ENCODE data around the gene BCDIN3D. TPM values are rescaled to one million over a fixed set of nuclear protein-coding genes. Genes with fewer than 3 reads are reported as not detected.

The BCDIN3D gene
- polyA plus RNA-seq, 1 of the 3 experiments (the other 2 are of a cell fraction): 2.3 TPM

GRCh38 chr12:49827401-49828099, 15.4 kb downstream of the BCDIN3D start:
- H3K9me2 ChIP-seq: no peaks in the 10 kb centered on the region
- peak; percentile 85 for DNase-seq
- H3K4me2 ChIP-seq: peak overlapping the region; percentile 99
- peak overlapping the region; percentile 83 for H3K9ac ChIP-seq
- 5% methylated on average over 24 of the region's 38 CpGs for WGBS (ENCODE audit: low lambda C conversion rate)
- H3K9me3 ChIP-seq: no peaks in the 10 kb centered on the region
- peak overlapping the region; percentile 80 to 92; a peak in 3 of 4 replicates for H3K27ac ChIP-seq (ENCODE audit: low read depth in 2 of 2, low read length in 1 of 2)
- no peak overlapping the region for H2AFZ ChIP-seq (ENCODE audit: low read depth)
- peak; percentile 27 for TF ChIP-seq CHD2 (IDR thresholded peaks at IDR 0.05; ENCODE audit: low read length, partially characterized antibody)
- TF ChIP-seq GABPA (IDR thresholded peaks at IDR 0.05; ENCODE audit: low read depth): peak; percentile 80
- TF ChIP-seq FOXM1 (IDR thresholded peaks at IDR 0.05; ENCODE audit: low read depth): no peak
- TF ChIP-seq RAD21 (IDR thresholded peaks at IDR 0.05; ENCODE audit: low read length): no peak
- TF ChIP-seq NRF1 (IDR thresholded peaks at IDR 0.05; ENCODE audit: low read depth, low read length): peak; percentile 64
- 0 out of 2 replicates have a peak, but pooled peaks have one; percentile 5 for TF ChIP-seq TAF1 (IDR thresholded peaks at IDR 0.05; ENCODE audit: borderline replicate concordance, low read depth, low read length)
- H3K36me3 ChIP-seq (replicated peaks in 1 of 2; ENCODE audit: control insufficient read depth in 1 of 2, insufficient read depth in 2 of 2, low read length in 1 of 2): peaks cover 4 to 7% of the 10 kb centered on the region in 2 experiments
- H3F3A ChIP-seq (replicated peaks; ENCODE audit: insufficient read depth): peaks cover 4% of the 10 kb centered on the region
- ChIA-PET CTCF (interaction anchor here (0.8 to 7.5 kb wide), 4 partner anchors 9 to 50 kb away, joined by 3 to 51 read pairs (median 5); no protein-coding TSS in a partner anchor), POLR2A (interaction anchor here (1.0 to 3.1 kb wide), 9 partner anchors 11 to 86 kb away, joined by 3 to 14 read pairs (median 6); partner anchors contain the start of genes BCDIN3D and TMBIM6)
- H3K4me3 ChIP-seq (ENCODE audit: low read depth in 2 of 2, low read length in 1 of 2): peak overlapping the region; percentile 87 to 92
- peaks cover 15 to 29% of the 10 kb centered on the region in 2 experiments; a peak in 3 of 4 replicates for H3K4me1 ChIP-seq (ENCODE audit: control insufficient read depth in 1 of 2, insufficient read depth in 2 of 2, low read depth in 1 of 2, low read length in 1 of 2)
- H3K27me3 ChIP-seq (ENCODE audit: insufficient read depth): no peaks in the 10 kb centered on the region
- H4K20me1 ChIP-seq (ENCODE audit: insufficient read depth): peaks cover 43% of the 10 kb centered on the region
- peaks cover 52% of the 10 kb centered on the region for H3K79me2 ChIP-seq (ENCODE audit: insufficient read depth)

GRCh38 chr12:49827051-49827400, 15.9 kb downstream of the BCDIN3D start:
- Histone ChIP-seq H2AFZ (ENCODE audit: low read depth) (no peak overlapping the region), H3K27me3 (ENCODE audit: insufficient read depth) (no peaks in the 10 kb centered on the region), H3K79me2 (ENCODE audit: insufficient read depth) (peaks cover 57% of the 10 kb centered on the region), H4K20me1 (ENCODE audit: insufficient read depth) (peaks cover 46% of the 10 kb centered on the region), H3K9me2 (no peaks in the 10 kb centered on the region), H3K9me3 (no peaks in the 10 kb centered on the region), H3K4me2 (peak overlapping the region; percentile 99), H3K4me3 (ENCODE audit: low read depth in 2 of 2, low read length in 1 of 2) (peak overlapping the region; percentile 87 to 92), H3K27ac (ENCODE audit: low read depth in 2 of 2, low read length in 1 of 2) (peak overlapping the region; percentile 80 to 92; a peak in 3 of 4 replicates), H3F3A (replicated peaks; ENCODE audit: insufficient read depth) (peaks cover 4% of the 10 kb centered on the region), H3K36me3 (replicated peaks in 1 of 2; ENCODE audit: control insufficient read depth in 1 of 2, insufficient read depth in 2 of 2, low read length in 1 of 2) (peaks cover 6 to 7% of the 10 kb centered on the region in 2 experiments), H3K9ac (peak overlapping the region; percentile 83), H3K4me1 (ENCODE audit: control insufficient read depth in 1 of 2, insufficient read depth in 2 of 2, low read depth in 1 of 2, low read length in 1 of 2) (peaks cover 15 to 29% of the 10 kb centered on the region in 2 experiments; a peak in 3 of 4 replicates)
- no peak for TF ChIP-seq MEF2A (IDR thresholded peaks at IDR 0.05; ENCODE audit: borderline replicate concordance, low read depth)
- no peak for TF ChIP-seq JUND (IDR thresholded peaks at IDR 0.05)
- no peak for TF ChIP-seq PBX3 (IDR thresholded peaks at IDR 0.05)
- TF ChIP-seq, protein P1, sequence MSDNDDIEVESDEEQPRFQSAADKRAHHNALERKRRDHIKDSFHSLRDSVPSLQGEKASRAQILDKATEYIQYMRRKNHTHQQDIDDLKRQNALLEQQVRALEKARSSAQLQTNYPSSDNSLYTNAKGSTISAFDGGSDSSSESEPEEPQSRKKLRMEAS (IDR thresholded peaks at IDR 0.05; ENCODE audit: low read depth): no peak
- TF ChIP-seq TCF12 (IDR thresholded peaks at IDR 0.05): no peak
- TF ChIP-seq YY1 (IDR thresholded peaks at IDR 0.05; ENCODE audit: low read depth): no peak
- TF ChIP-seq GABPA (IDR thresholded peaks at IDR 0.05; ENCODE audit: low read depth): no peak
- no peak for TF ChIP-seq SMC3 (IDR thresholded peaks at IDR 0.05; ENCODE audit: low read depth, low read length)
- no peak for TF ChIP-seq TEAD4 (IDR thresholded peaks at IDR 0.05; ENCODE audit: borderline replicate concordance, insufficient read depth)
- TF ChIP-seq EP300 (IDR thresholded peaks at IDR 0.05; ENCODE audit: borderline replicate concordance in 1 of 2, low read depth in 1 of 2, low read length in 1 of 2): no peak; a peak in 1 of 4 replicates
- TF ChIP-seq RXRA (IDR thresholded peaks at IDR 0.05; ENCODE audit: borderline replicate concordance, low read depth): no peak
- TF ChIP-seq FOXJ3 (CRISPR knock-in tag; IDR thresholded peaks at IDR 0.05): no peak
- no peak for TF ChIP-seq GATA2 (CRISPR knock-in tag; IDR thresholded peaks at IDR 0.05)
- TF ChIP-seq FOXM1 (IDR thresholded peaks at IDR 0.05; ENCODE audit: low read depth): no peak
- TF ChIP-seq RCOR1 (IDR thresholded peaks at IDR 0.05; ENCODE audit: low read length): no peak
- CTCF ChIA-PET: interaction anchor here (1.1 to 7.5 kb wide), 4 partner anchors 12 to 50 kb away, joined by 3 to 51 read pairs (median 5); no protein-coding TSS in a partner anchor
- 90% methylated on average over 2 of the region's 6 CpGs for WGBS (ENCODE audit: low lambda C conversion rate)
- DNase-seq: no peak
- POLR2A ChIA-PET: interaction anchor here (1.5 to 3.1 kb wide), 4 partner anchors 10 to 86 kb away, joined by 6 to 14 read pairs (median 8); partner anchors contain the start of genes BCDIN3D and TMBIM6
